ENCODE measurements around the gene DMD.

DMD gene

GRCh38 chrX:31255310-31256033 lies 1955.9 kb downstream of the DMD start:
- no peak for DNase-seq

- DNase-seq = no peak
Measured at GRCh38 chrX:31252133-31252532, 1959.2 kb downstream of the DMD start.

- no peak for DNase-seq
Measured at GRCh38 chrX:31251336-31251735, 1960.0 kb downstream of the DMD start.

- DNase-seq = no peak
Measured at GRCh38 chrX:31245714-31246113, 1965.6 kb downstream of the DMD start.

DNA sequence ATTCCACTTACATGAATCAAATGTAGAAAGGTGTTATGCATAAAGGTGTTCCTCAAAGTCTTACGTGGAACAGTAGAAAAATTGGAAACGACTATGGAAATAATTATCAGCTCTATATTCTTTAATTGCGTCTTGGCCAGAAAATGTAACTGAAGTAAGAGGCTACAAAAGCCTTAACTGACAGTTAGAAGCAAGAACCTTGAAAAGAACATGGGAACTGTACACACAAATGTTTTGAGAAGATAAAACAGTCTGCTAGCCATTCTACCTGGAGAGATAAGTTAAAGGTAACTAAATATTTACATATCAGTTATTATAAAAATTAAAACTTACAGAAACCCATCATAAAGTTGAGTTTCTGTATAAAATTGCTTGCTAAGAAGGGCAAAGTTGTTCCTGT lies 1967.5 kb downstream of the DMD start:
- DNase-seq = no peak

- no peak for DNase-seq
Measured at GRCh38 chrX:31240982-31241381, 1970.4 kb downstream of the DMD start.

DNA sequence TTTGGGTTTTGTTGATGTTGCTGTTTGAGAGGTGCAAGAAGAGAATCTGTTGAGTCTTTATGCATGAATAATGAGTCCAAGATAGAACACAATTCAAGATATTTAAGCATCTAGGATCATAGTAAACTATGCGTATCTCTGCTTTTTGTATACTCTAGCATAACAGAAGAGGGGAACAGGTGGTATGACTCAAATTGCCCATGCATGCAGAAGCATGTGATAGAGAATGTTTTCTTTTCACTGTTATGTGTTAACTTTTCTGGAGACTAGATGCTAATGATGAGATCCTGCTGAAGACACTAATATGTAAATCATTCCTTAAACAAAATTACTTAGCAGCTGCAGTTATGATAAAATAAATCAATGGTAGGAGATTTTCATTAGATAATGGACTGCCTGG lies 1974.2 kb downstream of the DMD start:
- no peak for DNase-seq

GRCh38 chrX:31236231-31236630 lies 1975.1 kb downstream of the DMD start:
- DNase-seq = no peak

DNA sequence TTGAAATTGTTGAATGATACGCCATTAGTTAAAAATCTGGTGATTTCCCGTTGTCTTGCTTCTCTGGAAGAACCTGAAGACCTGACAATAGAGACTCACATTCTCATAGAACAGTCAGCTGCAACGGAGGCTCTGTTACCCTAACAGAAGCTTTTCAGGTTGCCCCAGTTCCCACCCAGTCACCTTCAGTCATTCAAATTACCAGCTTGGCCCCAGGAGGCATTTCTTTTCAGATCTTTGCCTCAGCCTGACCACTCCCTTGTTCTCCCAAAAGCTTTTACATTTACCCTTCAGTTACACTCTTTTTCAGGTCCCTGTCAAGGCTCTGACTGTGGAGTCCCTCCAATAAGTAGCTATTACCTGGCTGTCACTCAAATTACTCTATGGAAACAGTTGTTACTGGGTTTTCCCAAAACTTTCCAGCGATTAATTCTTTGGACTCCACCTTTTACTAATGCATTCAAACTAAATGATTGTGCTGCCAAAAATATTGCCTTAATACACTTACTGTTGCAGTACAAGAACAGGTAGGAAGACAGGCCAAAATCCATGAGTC lies 1977.3 kb downstream of the DMD start:
- DNase-seq = no peak

DNA sequence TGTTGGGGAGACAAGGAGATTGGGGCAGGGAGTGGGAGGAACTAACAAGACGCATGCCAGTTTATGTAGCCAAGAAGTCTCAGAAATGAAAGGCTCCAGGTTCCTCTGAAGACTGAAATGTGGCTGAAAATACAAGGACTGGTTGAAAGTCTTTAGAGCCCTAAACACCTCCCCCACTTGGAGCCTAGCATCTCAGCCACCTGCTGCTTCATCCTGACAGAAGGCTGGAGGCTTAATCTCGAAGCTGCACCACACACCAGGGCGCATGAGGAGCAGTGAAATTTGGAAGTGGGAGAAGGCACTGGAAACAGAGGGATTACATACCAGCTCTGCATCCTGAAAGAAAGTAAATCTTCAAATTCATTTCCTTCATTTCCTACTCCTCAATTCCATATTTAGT lies 1978.8 kb downstream of the DMD start:
- no peak for DNase-seq

- DNase-seq = no peak
Measured at GRCh38 chrX:31228909-31229308, 1982.4 kb downstream of the DMD start.

DNA sequence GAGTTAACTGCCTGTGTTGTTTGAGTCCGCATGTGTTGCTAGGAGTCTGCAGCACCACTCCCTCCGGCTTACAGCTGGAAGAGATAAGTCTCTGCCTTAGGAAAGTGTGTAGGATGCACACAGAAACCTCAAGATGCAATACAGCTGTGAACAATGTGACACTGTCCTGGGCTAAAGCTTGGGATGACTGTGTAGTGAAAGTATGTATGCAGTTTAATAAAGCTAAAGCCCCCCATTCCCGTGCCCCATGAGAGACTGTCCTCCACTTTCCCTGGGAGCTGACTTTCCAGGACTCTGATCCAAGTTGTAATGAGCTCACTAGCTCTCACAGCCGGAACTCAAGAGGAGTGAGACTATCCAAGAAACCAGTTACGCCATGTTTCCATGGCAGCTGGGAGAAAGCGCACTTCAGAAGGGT lies 1982.9 kb downstream of the DMD start:
- no peak for DNase-seq

DNA sequence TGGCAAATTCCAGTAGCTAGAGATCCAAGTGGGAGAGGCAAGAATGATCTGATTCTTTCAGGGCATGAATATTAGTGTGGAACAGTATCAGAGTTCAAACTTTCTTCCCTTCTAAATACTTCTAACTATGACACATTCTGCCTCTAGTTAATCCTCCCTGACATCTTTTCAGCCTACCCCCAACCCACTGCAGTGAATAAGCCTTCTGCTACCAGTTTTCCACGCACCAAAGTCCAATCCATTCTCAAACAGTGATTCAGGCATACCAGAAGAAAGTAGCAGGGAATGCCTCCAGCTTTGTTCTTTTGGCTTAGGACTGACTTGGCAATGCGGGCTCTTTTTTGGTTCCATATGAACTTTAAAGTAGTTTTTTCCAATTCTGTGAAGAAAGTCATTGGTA lies 1984.1 kb downstream of the DMD start:
- no peak for DNase-seq

GRCh38 chrX:31225819-31226218 lies 1985.5 kb downstream of the DMD start:
- DNase-seq = no peak

DNA sequence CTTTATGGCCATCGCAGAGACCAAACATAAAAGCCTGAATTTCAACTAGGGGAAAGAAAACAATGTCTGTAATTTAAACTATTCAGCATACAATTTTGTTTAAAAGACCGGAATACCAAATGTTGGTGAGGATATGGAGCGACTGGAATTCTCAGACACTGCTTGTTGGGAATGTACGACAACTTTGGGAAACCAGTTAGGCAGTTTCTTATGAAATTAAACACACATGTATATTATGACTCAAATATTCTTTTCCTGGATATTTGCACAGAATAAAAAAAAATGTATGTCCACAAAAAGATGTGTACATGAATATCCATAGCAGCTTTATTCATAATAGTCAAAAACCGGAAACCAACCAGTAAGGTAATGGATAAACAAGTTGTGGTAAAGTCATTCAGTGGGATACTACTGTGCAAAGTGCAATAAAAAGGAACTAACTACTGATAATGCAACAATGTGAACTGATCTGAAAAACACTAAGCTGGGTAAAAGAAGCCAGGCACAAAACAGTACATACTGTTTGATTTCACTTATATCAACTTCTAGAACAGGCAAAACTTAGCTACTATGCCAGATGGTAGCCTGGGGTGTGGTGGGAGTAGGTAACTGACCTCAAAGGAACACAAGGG lies 1986.9 kb downstream of the DMD start:
- DNase-seq = no peak

DNA sequence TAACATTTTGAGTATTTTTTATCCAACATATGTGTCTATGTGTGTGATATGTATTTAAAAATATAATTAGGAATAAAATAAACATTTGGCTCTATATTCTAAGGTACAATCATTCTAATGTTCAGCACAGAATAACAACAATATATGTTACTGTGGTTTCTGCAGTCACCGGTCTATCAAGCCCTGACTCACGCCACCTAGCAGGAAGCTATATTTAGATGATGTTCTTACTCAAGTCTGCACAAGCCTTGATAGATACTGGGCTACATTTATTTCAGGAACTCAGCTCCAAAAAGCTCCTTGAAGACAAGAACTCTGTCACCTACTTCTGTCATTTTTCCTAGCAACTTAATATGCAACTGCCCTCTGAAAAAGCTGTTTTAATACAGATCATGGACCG lies 1987.5 kb downstream of the DMD start:
- no peak for DNase-seq

GRCh38 chrX:31222946-31223345 lies 1988.4 kb downstream of the DMD start:
- no peak for DNase-seq

- DNase-seq = no peak
Measured at GRCh38 chrX:31219174-31219573, 1992.2 kb downstream of the DMD start.

DNA sequence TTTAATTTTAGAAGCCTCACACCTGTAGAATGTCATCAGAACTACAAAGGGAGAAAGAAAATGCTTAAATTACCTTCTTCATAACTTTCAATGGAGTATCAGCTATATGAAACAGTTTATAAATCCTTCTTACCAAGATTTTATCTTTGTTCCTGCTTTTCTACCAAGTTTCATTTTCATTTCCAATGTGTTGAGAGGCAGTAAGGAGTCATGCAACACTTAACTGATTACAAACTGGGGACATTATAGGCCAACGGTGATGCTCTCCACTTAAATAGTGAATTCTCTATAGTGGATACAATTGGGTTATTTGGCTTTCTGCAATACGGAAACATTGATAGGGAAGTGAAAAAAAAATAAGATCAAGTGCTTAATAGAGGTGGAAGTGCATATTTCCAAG lies 1994.3 kb downstream of the DMD start:
- DNase-seq = no peak

GRCh38 chrX:31215277-31215815 lies 1996.0 kb downstream of the DMD start:
- DNase-seq = no peak

DNA sequence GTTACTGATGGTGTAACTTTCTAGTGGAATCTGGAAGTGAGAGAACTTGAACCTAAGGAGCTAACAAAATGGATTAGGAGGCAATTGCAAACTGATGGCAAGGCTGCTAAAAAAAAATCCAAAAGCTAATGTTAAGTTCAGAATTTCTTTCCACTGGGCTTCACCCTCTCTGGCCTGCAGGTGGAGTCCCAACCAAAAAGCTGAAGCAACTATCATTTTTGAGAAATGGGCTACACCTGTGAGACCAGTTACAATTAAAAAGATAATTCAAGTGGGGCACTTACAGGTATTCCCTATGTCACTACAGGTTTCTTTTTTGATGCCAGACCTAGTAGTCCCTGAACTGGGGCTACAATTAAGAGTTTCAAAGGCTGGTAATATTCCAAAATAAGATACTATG lies 1997.4 kb downstream of the DMD start:
- DNase-seq = no peak

- no peak for DNase-seq
Measured at GRCh38 chrX:31212856-31213748, 1998.2 kb downstream of the DMD start.

GRCh38 chrX:31209005-31209628 lies 2002.2 kb downstream of the DMD start:
- no peak for DNase-seq
